Measurements from ENCODE around the gene ZMIZ2.
"Not testable (repeated sequence)": the region's sequence is repeated elsewhere in the genome, so short reads cannot be mapped to it uniquely, and the experiment has no call there.

Gene ZMIZ2

DNA sequence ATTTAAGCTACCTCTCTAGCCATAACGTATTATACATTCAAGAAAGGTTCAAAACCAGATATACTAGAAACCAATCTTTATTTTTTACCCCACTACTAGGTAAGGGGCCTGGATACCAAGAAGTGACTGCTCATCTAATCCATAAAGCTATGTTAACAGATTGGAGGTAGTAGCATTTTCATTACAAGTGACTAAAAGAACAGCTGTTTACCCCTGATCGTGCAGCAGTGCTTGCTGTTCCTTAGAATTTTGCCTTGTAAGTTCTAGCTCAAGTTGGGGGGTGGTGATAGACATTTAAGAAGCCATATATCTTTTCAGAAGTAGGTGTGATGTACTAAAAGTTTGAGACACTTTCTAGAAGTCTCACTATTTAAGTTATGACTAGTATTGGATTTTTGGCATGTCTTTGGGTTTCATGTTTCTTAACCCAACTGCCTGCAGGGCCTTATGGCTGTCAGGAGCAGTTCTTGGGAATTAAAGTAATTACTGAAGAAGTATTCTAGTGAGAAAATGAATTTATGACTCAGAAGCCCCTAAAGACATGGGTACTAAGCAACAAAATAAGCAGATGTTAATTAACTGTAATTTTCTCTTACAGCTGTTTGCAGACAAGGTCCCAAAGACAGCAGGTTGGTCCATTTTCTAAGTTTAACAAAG, 50.1 kb downstream of the ZMIZ2 start:
- DNase-seq (ENCODE audit: low read depth) = no peak

DNA sequence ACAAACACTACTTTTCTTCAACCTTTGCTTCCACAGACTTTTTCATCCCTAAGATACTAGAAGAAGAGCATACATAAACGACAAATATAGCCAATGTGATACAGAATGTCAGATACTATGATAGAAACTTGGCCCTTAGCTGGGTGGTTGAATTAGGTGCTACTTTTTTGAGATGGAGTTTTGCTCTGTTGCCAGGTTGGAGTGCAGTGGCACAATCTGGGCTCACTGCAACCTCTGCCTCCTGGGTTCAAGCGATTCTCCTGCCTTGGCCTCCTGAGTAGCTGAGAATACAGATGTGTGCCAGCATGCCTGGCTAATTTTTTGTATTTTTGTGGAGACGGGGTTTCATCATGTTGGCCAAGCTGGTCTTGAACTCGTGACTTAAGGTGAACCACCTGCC, 51.3 kb downstream of the ZMIZ2 start:
- DNase-seq (ENCODE audit: low read depth) = no peak

DNA sequence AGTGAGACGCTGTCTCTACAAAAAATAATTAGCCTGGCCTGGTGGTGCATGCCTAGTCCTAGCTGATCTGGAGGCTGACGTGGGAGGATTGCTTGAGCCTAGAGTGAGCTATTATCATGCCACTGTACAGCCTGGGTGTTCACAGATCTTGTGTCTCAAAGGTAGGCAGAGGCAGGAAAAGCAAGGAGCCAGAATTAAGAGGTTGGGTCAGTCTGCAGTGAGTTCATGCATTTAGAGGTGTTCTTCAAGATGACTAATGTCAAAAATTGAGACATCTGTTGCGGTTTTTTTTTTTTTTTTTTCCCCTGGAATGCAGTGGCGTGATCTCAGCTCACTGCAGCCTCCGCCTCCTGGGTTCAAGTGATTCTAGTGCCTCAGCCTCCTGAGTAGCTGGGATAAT, 53.2 kb downstream of the ZMIZ2 start:
- DNase-seq (ENCODE audit: low read depth) = no peak

DNA sequence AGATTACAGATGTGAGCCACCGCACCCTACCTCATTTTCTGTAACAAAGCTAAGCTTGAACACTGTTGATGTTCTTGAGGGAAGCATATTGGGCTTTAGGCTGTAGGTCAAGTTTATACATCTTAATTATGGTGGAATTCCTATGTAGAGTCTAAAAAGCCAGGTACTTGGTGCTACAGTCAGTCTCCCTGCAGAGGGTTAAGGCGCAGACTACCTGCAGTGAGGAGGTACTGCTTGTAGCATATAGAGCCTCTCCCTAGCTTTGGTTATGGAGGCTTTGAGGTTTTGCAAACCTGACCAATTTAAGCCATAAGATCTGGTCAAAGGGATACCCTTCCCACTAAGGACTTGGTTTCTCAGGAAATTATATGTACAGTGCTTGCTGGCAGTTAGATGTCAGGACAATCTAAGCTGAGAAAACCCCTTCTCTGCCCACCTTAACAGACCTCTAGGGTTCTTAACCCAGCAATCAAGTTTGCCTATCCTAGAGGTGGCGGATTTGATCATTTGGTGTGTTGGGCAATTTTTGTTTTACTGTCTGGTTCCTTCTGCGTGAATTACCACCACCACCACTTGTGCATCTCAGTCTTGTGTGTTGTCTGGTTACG, 53.9 kb downstream of the ZMIZ2 start:
- DNase-seq (ENCODE audit: low read depth) = no peak

DNA sequence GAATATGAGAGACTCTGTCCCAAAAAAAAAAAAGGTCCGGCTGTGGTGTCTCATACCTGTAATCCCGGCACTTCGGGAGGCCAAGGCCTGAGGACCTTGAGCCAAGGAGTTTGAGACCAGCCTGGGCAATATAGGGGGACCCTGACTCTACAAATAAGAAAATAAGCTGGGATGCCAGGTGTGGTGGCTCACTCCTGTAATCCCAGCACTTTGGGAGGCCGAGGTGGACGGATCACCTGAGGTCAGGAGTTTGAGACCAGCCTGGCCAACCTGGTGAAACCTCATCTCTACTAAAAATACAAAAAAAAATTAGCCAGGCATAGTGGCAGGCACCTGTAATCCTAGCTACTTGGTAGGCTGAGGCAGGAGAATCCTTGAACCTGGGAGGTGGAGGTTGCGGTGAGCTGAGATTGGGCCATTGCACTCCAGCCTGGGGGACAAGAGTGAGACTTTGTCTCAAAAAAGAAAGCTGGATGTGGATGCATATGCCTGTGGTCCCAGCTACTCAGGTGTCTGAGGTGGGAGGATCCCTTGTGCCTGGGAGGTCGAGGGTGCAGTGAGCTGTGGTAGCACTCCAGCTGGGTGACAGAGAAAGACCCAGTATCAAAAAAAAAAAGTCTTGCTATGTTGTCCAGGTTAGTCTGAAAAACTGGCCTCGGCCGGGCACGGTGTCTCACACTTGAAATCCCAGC, 55.3 kb downstream of the ZMIZ2 start:
- DNase-seq (ENCODE audit: low read depth) = not testable (repeated sequence)

DNA sequence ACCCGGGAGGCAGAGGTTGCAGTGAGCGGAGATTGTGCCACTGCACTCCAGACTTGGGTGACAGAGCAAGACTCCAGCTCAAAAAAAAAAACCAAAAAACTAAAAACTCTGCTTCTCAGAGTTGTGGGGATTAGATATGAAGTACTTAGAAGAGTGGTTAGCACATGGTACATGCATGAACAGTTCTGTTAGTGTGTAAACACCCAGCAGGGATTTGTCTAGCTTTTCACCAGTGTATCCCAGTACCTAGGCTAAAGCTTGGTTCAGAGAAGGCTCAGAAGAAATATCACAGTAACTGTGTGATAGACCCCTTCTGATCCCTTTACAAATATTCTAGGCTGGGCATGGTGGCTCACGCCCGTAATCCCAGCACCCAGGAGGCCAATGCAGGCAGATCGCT, 57.3 kb downstream of the ZMIZ2 start:
- no peak for DNase-seq (ENCODE audit: low read depth)

DNA sequence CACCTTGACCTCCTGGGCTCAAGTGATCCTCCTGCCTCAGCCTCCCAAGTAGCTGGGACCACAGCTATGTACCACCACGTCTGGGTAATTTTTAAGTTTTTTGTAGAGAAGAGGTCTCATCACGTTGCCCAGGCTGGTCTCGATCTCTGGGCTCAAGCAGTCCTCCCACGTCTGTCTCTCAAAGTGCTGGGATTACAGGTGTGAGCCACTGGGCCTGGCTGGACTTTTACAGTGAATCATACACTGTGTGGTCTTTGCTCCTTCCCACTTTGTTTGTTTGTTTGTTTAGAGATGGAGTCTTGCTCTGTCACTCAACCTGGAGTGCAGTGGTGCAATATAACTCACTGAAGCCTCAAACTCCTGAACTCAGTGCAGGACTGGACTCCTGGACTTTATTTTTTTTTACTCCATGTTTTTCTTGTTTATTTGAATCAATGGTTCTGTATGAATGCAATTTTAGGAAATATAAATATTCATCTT, 60.3 kb downstream of the ZMIZ2 start:
- DNase-seq (ENCODE audit: low read depth) = no peak

DNA sequence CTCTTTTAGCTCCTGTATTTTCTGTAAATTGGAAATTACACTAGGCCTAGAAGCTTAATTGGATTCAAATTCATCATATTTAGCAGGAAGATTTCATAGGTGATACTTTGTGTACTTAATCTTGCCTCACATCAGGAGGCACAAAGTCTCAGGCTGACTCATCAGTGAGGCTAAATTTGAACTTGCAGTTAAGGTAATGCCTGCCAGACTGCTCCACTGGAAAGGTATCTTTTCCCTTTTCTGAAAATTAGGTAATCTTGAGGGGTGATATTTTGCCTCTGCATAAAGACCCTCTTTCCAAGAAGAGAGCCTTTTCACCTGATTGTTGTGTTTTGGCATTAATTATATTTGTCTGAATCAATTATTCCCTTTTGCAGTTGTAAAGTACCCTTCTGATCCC, 62.4 kb downstream of the ZMIZ2 start:
- DNase-seq (ENCODE audit: low read depth) = no peak

DNA sequence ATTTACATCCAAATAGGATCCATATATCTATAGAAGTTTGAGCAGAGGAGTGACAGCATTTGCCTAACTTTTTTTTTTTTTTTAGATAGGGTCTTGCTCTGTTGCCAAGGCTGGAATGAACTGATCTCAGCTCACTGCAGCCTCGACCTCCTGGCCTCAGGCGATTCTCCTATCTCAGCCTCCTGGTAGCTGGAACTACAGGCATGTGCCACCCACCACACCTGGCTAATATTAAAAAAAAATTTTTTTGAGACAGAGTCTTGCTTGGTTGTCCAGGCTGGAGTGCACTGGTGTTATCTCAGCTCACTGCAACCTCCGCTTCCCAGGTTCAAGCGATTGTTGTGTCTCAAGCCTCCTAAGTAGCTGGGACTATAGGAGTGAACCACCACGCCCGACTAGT, 62.9 kb downstream of the ZMIZ2 start:
- no peak for DNase-seq (ENCODE audit: low read depth)

DNA sequence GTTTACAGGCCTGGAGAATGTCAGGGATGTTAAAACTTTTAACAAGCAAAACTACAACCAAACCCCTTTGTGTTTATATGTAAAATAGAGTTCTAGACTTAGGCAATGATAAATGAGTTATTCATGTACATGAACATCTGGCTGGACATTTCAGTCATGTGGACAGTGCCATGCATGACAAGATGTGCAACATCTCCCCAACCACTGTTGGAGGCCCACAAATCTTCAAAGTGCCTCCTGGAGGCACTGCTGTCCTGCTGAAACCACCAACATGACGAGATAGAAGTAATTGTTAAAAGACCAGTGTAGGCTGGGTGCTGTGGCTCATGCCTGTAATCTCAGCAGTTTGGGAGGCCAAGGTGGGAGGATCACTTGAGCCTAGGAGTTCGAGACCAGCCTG, 66.3 kb downstream of the ZMIZ2 start:
- DNase-seq (ENCODE audit: low read depth) = no peak

DNA sequence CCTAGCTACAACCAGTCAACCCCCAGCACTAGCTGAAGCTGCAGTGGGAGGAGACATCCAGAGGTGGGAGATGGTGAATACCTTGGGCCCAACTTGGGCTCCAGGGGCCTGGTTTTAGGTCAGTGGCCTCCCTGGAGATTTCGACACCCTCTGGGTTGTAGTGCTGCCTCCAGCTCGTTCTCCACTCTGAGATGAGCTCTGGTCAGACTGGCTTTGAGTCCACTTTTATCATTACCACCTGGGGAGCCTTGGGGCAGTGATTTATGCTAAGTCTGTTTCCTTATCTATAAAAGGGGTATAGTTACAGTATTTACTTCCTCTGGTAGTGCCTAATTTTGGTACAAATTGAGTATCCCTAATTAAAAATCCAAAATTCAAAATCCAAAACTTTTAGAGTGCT, 70.6 kb downstream of the ZMIZ2 start:
- DNase-seq (ENCODE audit: low read depth) = no peak
